ENCODE measurements around the gene TPM1.
A peak's percentile ranks its signal among the peaks of the same experiment; 100 is the strongest.
"Not testable (repeated sequence)": the region's sequence is repeated elsewhere in the genome, so short reads cannot be mapped to it uniquely, and the experiment has no call there.

The TPM1 gene

GRCh38 chr15:63075984-63076713 is 33.6 kb downstream of the TPM1 start:
- DNase-seq = no peak

DNA sequence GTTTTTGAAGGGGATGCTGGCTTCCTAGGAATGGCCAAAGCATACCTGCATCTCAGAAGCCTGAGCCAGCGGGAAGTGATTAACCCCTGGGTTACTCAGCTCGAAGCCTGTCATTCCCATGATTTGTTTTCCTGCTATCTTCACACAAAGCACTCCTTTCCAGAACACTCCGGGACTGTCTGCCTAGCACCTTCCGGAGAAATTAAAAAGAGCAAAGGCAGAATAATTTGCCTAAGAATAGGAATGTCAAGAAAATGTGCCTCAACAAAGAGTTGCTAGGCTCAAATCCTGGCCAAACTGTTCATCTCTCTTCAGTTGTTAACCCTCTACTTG is 34.1 kb downstream of the TPM1 start:
- DNase-seq = no peak

- DNase-seq = no peak
Measured at GRCh38 chr15:63077952-63078351, 35.4 kb downstream of the TPM1 start.

- no peak for DNase-seq
Measured at GRCh38 chr15:63079947-63080626, 37.5 kb downstream of the TPM1 start.

GRCh38 chr15:63080634-63081250 is 38.2 kb downstream of the TPM1 start:
- no peak for DNase-seq

GRCh38 chr15:63082366-63082765 is 39.8 kb downstream of the TPM1 start:
- no peak for DNase-seq

DNA sequence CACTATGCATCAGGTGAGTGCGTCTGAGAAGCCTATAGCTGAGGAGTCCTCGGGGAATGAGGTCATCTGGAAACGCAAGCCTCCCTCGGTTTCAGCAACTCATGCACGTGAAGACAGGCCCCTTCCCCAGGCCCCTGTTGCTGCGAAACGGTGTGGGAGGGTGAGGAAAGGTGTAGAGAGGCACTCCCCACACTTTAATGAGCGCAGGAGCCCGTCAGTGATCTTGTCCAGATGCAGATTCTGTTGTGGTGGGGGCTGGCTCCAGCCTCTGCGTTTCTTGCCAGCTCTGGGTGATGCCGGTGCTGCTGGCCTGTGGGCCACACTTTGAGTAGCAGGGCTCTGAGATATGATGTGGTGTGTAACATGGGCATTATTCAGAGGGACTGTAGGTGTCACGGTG is 40.5 kb downstream of the TPM1 start:
- DNase-seq = no peak

GRCh38 chr15:63083541-63083940 is 41.0 kb downstream of the TPM1 start:
- DNase-seq = no peak

- DNase-seq = no peak
Measured at GRCh38 chr15:63084806-63085205, 42.3 kb downstream of the TPM1 start.

GRCh38 chr15:63085289-63085688 is 42.7 kb downstream of the TPM1 start:
- no peak for DNase-seq

- no peak for DNase-seq
Measured at GRCh38 chr15:63086271-63086670, 43.7 kb downstream of the TPM1 start.

DNA sequence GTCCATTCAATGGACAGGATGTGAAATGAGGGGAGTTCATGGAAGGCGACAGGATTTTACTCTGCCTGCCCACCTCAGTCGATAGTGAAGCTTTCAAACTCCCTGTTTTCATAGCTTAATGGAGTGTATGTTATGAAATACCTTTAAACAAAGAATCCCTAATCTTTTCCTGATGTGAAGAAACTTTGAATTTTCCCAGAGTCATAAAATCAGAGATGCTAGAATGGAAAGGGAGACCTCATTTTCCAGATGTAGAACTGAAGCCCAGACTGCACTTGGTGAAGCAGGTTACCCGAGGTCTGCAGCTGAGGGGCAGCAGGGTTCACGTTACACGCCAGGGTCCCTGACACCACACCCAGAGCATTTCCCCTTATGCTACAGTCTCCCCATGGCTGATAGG is 44.4 kb downstream of the TPM1 start:
- no peak for DNase-seq

DNA sequence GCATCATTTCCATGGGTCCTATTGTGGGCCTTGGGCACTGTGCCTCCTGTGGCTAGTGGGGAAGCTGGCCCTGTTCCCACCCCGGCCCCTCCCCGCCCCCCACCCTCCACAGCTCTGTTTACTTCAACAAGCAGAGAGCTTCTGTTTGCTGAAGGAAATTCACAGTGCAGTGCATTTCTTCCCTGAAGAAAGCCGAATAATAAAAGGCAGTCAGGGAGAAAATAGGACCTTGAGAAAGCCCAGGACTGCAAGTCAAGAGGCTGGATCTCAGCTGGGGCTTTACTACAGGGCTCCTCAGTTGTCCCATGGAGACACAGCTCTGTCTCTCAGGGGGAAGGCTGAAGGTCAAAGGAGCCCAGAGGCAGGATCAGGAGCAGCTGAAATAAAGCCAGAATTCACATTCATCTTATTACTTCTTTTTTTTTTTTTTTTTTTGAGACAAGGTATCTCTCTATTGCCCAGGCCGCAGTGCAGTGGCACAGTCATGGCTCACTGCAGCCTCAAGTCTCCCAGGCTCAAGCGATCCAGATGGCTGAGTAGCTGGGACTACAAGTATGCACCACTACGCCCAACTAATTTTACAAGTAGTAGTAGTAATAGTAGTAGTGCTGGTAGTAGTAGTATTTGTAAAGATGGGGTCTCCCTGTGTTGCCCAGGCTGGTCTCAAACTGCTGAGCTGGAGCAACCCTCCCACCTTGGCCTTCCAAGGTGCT is 46.1 kb downstream of the TPM1 start:
- DNase-seq = no peak

DNA sequence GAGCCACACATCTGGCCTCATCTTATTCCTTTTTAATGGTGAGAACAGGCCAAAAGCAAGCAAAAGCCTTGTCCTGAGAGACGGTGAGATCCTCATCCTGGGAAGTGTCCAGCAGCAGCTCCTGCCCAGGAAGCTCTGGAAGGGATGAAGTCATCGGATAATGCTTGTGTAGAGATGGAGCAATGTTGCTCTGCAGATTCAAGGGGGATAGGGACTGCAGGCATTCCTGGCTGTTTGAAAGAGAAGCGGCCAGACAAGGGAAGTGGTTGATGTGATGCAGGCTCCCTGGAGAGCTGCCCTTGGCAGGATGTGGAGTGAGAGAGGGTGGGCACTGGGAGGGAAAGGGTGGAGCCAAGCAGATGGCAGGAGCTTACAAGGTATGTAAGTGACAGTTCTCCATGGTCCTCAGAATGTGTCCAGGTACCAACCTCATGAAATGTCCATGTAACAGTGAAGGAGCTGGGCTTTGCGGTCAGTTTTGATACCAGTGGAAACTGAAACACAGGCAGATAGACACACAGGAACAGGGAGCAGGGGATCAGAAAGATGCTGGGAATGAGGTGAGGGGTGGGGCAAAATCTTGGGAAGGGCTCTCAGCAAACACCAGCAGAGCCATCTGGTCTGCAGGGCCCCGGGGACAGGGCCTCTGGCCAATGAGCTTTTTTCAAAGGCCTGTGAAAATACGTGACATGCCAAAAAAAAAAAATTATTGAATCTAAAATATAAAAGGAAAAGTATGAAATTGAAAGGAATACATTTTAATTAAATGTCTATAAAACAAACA is 46.9 kb downstream of the TPM1 start:
- DNase-seq = peak in 1 of 2 experiments; percentile 5

DNA sequence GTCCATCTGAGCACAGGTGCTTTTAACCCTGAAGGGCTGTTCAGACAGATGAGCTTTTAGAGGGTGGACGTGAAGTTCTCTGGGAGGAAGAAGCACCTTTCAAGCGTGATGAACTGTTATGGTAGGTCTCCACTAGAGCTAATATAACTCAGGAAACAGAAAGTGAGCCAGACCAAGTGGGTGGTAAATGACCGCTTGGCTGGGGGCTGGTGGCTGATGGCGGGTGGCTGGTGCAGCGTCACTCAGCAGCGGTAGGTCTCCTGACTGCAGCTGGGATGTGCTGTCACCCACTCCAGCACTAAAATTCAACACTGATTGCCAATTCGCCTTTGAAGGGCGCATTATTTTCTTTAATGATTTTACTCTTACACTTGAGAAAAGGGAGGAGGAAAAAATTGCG is 47.9 kb downstream of the TPM1 start:
- no peak for DNase-seq

GRCh38 chr15:63090887-63091286 is 48.3 kb downstream of the TPM1 start:
- no peak for DNase-seq

DNA sequence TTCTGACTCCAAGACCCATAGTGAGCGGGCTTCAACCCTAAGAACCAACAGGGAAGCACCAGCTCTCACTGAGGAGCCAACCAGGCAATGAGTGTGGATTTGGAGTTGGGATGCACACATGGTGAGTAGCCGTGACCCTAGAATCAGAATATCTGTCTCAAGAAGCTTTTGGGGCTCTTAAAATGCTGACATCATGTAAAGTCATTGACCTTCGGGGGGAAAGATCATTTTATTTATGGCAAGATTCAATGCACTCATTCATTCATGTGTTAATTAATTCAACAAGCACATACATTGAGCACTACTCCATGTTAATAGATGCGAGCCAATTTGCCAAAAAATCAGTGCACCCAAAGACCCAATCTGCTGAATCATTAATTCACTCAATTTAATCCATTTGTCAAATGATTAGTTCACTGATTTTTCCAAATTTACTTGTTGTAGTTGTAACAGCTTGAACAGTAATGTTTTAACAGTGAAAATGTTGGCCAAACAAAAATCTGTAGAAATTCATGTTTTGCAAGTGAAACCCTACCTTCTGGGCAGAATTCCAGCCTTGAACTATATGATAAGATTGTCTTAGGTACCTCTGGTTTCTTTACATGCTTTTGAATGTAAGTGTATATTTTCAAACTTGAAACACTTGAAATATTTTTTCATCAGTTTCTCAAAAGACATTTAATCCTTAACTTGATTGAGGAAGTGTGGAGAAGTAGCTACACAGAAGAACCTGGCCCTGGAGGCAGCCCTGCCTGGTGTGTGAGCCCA is 49.3 kb downstream of the TPM1 start:
- no peak for DNase-seq

GRCh38 chr15:63093486-63094205 is 51.1 kb downstream of the TPM1 start:
- peak in 1 of 2 experiments; percentile 69 for DNase-seq

DNA sequence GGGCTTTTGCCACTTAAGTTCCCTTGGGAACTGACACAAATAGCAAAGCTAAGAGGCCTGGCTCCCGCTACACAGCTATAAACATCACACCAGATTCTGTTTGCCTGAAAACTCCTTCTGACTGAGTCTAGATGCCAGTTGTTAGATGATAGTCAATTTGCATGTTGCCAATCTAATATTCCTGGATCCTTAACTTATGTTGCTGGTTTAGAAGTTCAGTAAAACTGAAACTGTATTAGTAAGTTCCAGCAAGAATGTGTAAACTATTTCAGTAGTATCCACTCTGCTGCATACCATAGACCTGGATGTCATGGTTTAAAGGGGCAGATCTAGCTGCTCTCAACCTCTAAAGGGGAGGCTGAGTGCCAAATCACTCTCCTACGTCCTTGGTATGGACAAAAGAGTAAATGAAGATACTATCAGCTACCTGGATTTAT is 52.0 kb downstream of the TPM1 start:
- no peak for DNase-seq

DNA sequence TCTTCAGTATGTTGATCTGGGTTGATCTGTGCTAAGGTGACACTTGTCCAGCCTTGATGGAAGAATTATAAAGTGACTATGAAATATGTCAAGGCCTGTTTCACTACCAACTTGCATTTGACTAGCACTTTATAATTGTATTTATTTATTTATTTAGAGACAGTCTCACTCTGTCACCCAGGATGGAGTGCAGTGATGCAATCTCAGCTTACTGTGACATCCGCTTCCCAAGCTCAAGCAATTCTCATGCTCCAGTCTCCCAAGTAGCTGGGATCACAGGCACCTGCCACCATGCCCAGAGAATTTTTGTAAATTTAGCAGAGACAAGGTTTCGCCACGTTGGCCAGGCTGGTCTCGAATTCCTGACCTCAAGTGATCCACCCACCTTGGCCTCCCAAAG is 53.6 kb downstream of the TPM1 start:
- DNase-seq = no peak

GRCh38 chr15:63098901-63099300 is 56.4 kb downstream of the TPM1 start:
- DNase-seq = not testable (repeated sequence)

All from cerebellar nuclear complex (tissue), 1 donor.